ENCODE data around the gene PAQR9. TPM values are rescaled to one million over a fixed set of nuclear protein-coding genes. Genes with fewer than 3 reads are reported as not detected.

Gene PAQR9
- total and polyA plus RNA-seq, 2 of the 13 experiments (the other 11 are each of a cell fraction or from before 2014, with no cell fraction given) = 3.7 to 10.3 TPM

DNA sequence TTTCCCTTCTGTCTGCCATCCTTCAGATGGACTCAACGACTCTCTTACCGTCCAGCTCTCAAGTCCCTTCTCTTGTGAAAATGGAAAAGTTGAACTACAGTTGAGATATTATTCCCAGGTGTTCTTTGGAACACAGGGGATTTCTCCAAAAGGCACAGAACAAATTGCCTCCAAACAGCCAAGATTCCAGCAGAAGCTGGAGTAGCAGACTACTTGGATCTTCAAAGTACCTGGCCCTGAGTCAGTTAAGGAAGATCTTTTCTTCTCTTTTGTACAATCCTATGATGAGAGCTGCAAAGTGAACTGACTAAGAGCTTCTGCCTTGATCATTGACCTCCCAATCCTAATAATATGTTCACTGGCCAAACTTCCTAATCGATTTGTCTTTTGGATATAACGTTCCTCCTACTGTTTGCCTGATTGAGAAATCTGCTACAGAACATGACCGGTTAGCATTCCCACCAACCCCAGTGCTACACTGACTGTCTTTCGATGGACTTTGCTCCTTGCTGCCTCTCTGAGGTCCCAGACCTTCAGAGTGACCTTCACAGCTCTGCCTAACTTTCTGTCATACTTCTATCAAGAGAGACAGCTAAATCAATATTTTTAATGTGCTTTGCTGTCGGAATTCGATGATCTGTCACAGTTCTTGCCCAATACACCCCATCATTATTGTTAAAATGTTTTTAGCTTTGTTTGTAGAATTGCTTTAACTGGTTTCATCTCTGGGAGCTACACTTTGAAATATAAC, 21.9 kb downstream of the PAQR9 start (continued):
- TF ChIP-seq, protein P1, sequence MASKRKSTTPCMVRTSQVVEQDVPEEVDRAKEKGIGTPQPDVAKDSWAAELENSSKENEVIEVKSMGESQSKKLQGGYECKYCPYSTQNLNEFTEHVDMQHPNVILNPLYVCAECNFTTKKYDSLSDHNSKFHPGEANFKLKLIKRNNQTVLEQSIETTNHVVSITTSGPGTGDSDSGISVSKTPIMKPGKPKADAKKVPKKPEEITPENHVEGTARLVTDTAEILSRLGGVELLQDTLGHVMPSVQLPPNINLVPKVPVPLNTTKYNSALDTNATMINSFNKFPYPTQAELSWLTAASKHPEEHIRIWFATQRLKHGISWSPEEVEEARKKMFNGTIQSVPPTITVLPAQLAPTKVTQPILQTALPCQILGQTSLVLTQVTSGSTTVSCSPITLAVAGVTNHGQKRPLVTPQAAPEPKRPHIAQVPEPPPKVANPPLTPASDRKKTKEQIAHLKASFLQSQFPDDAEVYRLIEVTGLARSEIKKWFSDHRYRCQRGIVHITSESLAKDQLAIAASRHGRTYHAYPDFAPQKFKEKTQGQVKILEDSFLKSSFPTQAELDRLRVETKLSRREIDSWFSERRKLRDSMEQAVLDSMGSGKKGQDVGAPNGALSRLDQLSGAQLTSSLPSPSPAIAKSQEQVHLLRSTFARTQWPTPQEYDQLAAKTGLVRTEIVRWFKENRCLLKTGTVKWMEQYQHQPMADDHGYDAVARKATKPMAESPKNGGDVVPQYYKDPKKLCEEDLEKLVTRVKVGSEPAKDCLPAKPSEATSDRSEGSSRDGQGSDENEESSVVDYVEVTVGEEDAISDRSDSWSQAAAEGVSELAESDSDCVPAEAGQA (IDR thresholded peaks at IDR 0.05; ENCODE audit: low read depth) = no peak
- TF ChIP-seq, protein P1 (CRISPR knock-in tag; IDR thresholded peaks at IDR 0.05; ENCODE audit: borderline replicate concordance) = peak; percentile 76; the same call in 1 of the 2 replicates
- TF ChIP-seq NAIF1 (CRISPR knock-in tag; IDR thresholded peaks at IDR 0.05; ENCODE audit: borderline replicate concordance) (0 out of 2 replicates have a peak, but pooled peaks have one; percentile 28), AGO2 (optimal IDR thresholded peaks at IDR 0.05; ENCODE audit: low read depth, low read length) (no peak), ZNF484 (CRISPR knock-in tag; IDR thresholded peaks at IDR 0.05; ENCODE audit: borderline replicate concordance, low read depth) (no peak), MTF2 (CRISPR knock-in tag; IDR thresholded peaks at IDR 0.05; ENCODE audit: borderline replicate concordance) (no peak), ZFAT (CRISPR knock-in tag; conservative IDR thresholded peaks at IDR 0.05) (no peak), KLF9 (CRISPR knock-in tag; IDR thresholded peaks at IDR 0.05; ENCODE audit: low read depth) (0 out of 2 replicates have a peak, but pooled peaks have one; percentile 22), CENPT (CRISPR knock-in tag; IDR thresholded peaks at IDR 0.05; ENCODE audit: low read depth) (no peak), HDAC2 (CRISPR knock-in tag; IDR thresholded peaks at IDR 0.05) (peak; percentile 99), ZNF138 (CRISPR knock-in tag; IDR thresholded peaks at IDR 0.05; ENCODE audit: low read depth) (no peak), CBX1 (IDR thresholded peaks at IDR 0.05; ENCODE audit: low read depth) (no peak), ZNF709 (CRISPR knock-in tag; IDR thresholded peaks at IDR 0.05) (no peak), GABPB1 (CRISPR knock-in tag; IDR thresholded peaks at IDR 0.05) (peak; percentile 48; the same call in 1 of the 2 replicates), RBAK (CRISPR knock-in tag; IDR thresholded peaks at IDR 0.05) (no peak), HNRNPLL (IDR thresholded peaks at IDR 0.05; ENCODE audit: low read depth, low read length, poor library complexity, severe bottlenecking) (no peak), ATM (IDR thresholded peaks at IDR 0.05; ENCODE audit: borderline replicate concordance) (no peak)
- TF ChIP-seq, protein P2, sequence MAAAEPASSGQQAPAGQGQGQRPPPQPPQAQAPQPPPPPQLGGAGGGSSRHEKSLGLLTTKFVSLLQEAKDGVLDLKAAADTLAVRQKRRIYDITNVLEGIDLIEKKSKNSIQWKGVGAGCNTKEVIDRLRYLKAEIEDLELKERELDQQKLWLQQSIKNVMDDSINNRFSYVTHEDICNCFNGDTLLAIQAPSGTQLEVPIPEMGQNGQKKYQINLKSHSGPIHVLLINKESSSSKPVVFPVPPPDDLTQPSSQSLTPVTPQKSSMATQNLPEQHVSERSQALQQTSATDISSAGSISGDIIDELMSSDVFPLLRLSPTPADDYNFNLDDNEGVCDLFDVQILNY (CRISPR knock-in tag; conservative IDR thresholded peaks at IDR 0.05) = no peak
- TF ChIP-seq, protein P3, sequence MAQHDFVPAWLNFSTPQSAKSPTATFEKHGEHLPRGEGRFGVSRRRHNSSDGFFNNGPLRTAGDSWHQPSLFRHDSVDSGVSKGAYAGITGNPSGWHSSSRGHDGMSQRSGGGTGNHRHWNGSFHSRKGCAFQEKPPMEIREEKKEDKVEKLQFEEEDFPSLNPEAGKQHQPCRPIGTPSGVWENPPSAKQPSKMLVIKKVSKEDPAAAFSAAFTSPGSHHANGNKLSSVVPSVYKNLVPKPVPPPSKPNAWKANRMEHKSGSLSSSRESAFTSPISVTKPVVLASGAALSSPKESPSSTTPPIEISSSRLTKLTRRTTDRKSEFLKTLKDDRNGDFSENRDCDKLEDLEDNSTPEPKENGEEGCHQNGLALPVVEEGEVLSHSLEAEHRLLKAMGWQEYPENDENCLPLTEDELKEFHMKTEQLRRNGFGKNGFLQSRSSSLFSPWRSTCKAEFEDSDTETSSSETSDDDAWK (CRISPR knock-in tag; IDR thresholded peaks at IDR 0.05) = no peak
- TF ChIP-seq, protein P4, sequence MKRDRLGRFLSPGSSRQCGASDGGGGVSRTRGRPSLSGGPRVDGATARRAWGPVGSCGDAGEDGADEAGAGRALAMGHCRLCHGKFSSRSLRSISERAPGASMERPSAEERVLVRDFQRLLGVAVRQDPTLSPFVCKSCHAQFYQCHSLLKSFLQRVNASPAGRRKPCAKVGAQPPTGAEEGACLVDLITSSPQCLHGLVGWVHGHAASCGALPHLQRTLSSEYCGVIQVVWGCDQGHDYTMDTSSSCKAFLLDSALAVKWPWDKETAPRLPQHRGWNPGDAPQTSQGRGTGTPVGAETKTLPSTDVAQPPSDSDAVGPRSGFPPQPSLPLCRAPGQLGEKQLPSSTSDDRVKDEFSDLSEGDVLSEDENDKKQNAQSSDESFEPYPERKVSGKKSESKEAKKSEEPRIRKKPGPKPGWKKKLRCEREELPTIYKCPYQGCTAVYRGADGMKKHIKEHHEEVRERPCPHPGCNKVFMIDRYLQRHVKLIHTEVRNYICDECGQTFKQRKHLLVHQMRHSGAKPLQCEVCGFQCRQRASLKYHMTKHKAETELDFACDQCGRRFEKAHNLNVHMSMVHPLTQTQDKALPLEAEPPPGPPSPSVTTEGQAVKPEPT (CRISPR knock-in tag; IDR thresholded peaks at IDR 0.05; ENCODE audit: low read depth) = no peak
